DND-41 (cell line): ENCODE measurements around the gene MYCN.
"Not testable (repeated sequence)": the region's sequence is repeated elsewhere in the genome, so short reads cannot be mapped to it uniquely, and the experiment has no call there.

Experiments
- ATAC-seq: fragments of 200-7000 bp; cut with Tn5 transposase; 3 replicates; pipeline ENCODE4 v1.9.1; 2021; ENCODE audit warnings: low read depth; ENCODE audit not compliant: insufficient read depth
- DNase-seq: peaks from one replicate; pipeline ENCODE4 v3.0.0-alpha.2; 2020
- H2AFZ ChIP-seq: 2 replicates; pipeline ENCODE4 v1.6.0; 2012; ENCODE audit warnings: low read depth, low read length
- H3K27ac ChIP-seq: 2 replicates; pipeline ENCODE4 v1.5.1; 2012; ENCODE audit warnings: low read length, inconsistent platforms
- H3K27me3 ChIP-seq: fragments of 200-600 bp; sonication (generic); 2 replicates; pipeline ENCODE4 v1.6.0; 2012; ENCODE audit warnings: low read length, mild to moderate bottlenecking, inconsistent platforms; ENCODE audit not compliant: insufficient read depth, poor library complexity
- H3K36me3 ChIP-seq: 2 replicates; pipeline ENCODE4 v1.5.1; 2012; ENCODE audit warnings: low read length, inconsistent platforms; ENCODE audit not compliant: insufficient read depth
- H3K4me1 ChIP-seq: 2 replicates; pipeline ENCODE4 v1.5.1; 2012; ENCODE audit warnings: mild to moderate bottlenecking, low read length; ENCODE audit not compliant: insufficient read depth
- H3K4me2 ChIP-seq: 2 replicates; pipeline ENCODE4 v1.6.0; 2012; ENCODE audit warnings: mild to moderate bottlenecking, moderate library complexity, low read length, inconsistent platforms; ENCODE audit not compliant: insufficient read depth
- H3K4me3 ChIP-seq, 2 experiments: fragments of 200-600 bp in 1 of 2; shearing (Covaris generic) in 1 of 2; 2 replicates each; pipeline ENCODE4 v1.5.1; 2012 to 2016; ENCODE audit warnings: inconsistent platforms in 2 of 2, low read length in 2 of 2, mild to moderate bottlenecking in 2 of 2, low read depth in 1 of 2, moderate library complexity in 1 of 2
- H3K79me2 ChIP-seq: 2 replicates; pipeline ENCODE4 v1.6.0; 2012; ENCODE audit warnings: low read length, inconsistent platforms; ENCODE audit not compliant: insufficient read depth
- H3K9ac ChIP-seq: 2 replicates; pipeline ENCODE4 v1.6.0; 2012; ENCODE audit warnings: low read depth, mild to moderate bottlenecking, inconsistent platforms, low read length, moderate library complexity
- H3K9me3 ChIP-seq: 2 replicates; pipeline ENCODE4 v1.5.1; 2012; ENCODE audit warnings: low read length, moderate library complexity, mild to moderate bottlenecking, inconsistent platforms; ENCODE audit not compliant: insufficient read depth, severe bottlenecking
- H4K20me1 ChIP-seq: 2 replicates; pipeline ENCODE4 v1.6.0; 2012; ENCODE audit warnings: low read length; ENCODE audit not compliant: insufficient read depth
- CTCF ChIP-seq: IDR thresholded peaks from 2 replicates; pipeline ENCODE4 v1.5.1; 2012; ENCODE audit warnings: borderline replicate concordance, low read length, moderate library complexity, mild to moderate bottlenecking; ENCODE audit not compliant: poor library complexity, severe bottlenecking; ENCODE audit errors: extremely low read depth
- EZH2 ChIP-seq: IDR thresholded peaks from 3 replicates; pipeline ENCODE4 v1.6.1; 2012; ENCODE audit warnings: borderline replicate concordance, low read depth, mild to moderate bottlenecking, moderate library complexity, low read length, inconsistent platforms; ENCODE audit not compliant: severe bottlenecking

Gene MYCN

DNA sequence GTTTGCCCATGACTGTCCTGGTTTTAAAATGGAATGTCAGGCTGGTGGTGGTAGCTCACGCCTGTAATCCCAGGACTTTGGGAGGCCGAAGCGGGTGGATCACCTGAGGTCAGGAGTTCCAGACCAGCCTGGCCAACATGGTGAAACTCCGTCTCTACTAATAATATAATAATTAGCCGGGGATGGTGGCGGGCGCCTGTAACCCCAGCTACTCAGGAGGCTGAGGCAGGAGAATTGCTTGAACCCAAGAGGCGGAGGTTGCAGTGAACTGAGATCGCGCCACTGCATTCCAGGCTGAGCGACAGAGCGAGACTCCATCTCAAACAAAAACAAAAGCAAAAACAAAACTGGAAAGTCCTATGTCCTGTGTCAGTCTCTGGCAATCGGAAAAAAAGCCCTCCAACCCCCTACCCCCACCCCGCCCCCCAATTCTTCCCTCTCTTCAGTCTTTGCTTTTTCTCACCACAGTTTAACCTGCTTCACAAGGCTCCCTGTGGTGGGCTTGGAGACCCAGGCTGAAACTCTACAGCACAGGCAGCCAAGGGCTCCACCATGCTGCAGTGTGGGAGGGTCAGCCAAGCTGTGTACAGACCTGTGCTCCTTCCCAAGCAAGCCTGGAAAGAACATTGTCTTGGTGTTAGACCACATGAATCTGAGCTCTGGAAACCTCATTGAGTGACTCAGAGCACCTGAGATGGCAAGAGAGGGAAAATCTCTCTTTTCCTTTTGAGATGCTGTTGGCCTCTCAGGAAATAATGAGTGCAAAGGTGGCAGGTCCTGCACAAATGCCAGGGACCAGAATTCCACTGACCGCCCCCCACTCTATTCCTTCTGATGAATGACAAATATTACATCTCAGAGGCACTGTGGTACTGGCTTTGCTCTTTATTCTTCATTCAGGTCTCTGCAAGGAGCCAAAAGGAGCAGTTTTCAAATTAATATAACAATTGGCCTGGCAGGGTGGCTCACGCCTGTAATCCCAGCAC is 16.7 kb downstream of the MYCN start:
- Histone ChIP-seq H4K20me1 (no peaks in the 10 kb centered on the region), H3K4me1 (no peaks in the 10 kb centered on the region), H3K9ac (no peak overlapping the region), H3K27ac (no peak overlapping the region), H3K9me3 (no peaks in the 10 kb centered on the region), H3K4me2 (no peak overlapping the region), H3K4me3 (no peak overlapping the region), H2AFZ (no peak overlapping the region), H3K27me3 (no peaks in the 10 kb centered on the region), H3K79me2 (no peaks in the 10 kb centered on the region), H3K36me3 (no peaks in the 10 kb centered on the region)
- no peak for TF ChIP-seq CTCF
- TF ChIP-seq EZH2: no peak
- no peak for ATAC-seq
- no peak for DNase-seq

- Histone ChIP-seq H3K4me1 (no peaks in the 10 kb centered on the region), H3K4me2 (no peak overlapping the region), H4K20me1 (no peaks in the 10 kb centered on the region), H3K27ac (no peak overlapping the region), H3K36me3 (no peaks in the 10 kb centered on the region), H2AFZ (no peak overlapping the region), H3K9me3 (no peaks in the 10 kb centered on the region), H3K9ac (no peak overlapping the region), H3K27me3 (no peaks in the 10 kb centered on the region), H3K4me3 (no peak overlapping the region), H3K79me2 (no peaks in the 10 kb centered on the region)
- ATAC-seq (no peak), DNase-seq (no peak)
- TF ChIP-seq CTCF: no peak
- TF ChIP-seq EZH2: no peak
Measured at GRCh38 chr2:15957881-15958713, 17.7 kb downstream of the MYCN start.

- H3K27me3 ChIP-seq: no peaks in the 10 kb centered on the region
- no peak overlapping the region for H2AFZ ChIP-seq
- H3K4me3 ChIP-seq: no peak overlapping the region
- H3K4me1 ChIP-seq: no peaks in the 10 kb centered on the region
- TF ChIP-seq EZH2 (no peak), CTCF (no peak)
- ATAC-seq (no peak), DNase-seq (no peak)
- H3K27ac ChIP-seq: no peak overlapping the region
- no peaks in the 10 kb centered on the region for H3K36me3 ChIP-seq
- H3K79me2 ChIP-seq: no peaks in the 10 kb centered on the region
- H3K4me2 ChIP-seq: no peak overlapping the region
- H4K20me1 ChIP-seq: no peaks in the 10 kb centered on the region
- no peaks in the 10 kb centered on the region for H3K9me3 ChIP-seq
- no peak overlapping the region for H3K9ac ChIP-seq
Measured at GRCh38 chr2:15959331-15960153, 19.2 kb downstream of the MYCN start.

- not testable (repeated sequence) for DNase-seq, H3K79me2 ChIP-seq, H3K4me3 ChIP-seq, H2AFZ ChIP-seq, H3K36me3 ChIP-seq, H3K4me2 ChIP-seq, H3K9me3 ChIP-seq, H3K9ac ChIP-seq, H3K4me1 ChIP-seq, H3K27me3 ChIP-seq, H4K20me1 ChIP-seq, ATAC-seq, H3K27ac ChIP-seq
Measured at GRCh38 chr2:15960154-15960520, 19.8 kb downstream of the MYCN start.
